Sciatic nerve (tissue), 2 donors: ENCODE results near the gene PTCHD1. TPM values are rescaled to one million over a fixed set of nuclear protein-coding genes. Genes with fewer than 3 reads are reported as not detected.
A peak's percentile ranks its signal among the peaks of the same experiment; 100 is the strongest.

Experiments
- ATAC-seq: fragments of 200-7000 bp; cut with Tn5 transposase; one replicate; pipeline ENCODE4 v1.9.1; 2020; ENCODE audit warnings: mild to moderate bottlenecking, moderate library complexity
- DNase-seq: peaks from one replicate; pipeline ENCODE4 v3.0.0-alpha.2; 2020; ENCODE audit warnings: low spot score
- intact Hi-C: fragments of 100-400 bp; cut with DNase I; formaldehyde crosslinking; loops from one replicate; pipeline ENCODE4 v1.14.2; 2022
- total RNA-seq: library from RNA; stranded (reverse); fragmentation: NEBNext Ultra II Directional; extraction: Animal tissue kit (Norgen Biotek cat#: 25700); gene quantifications from one replicate; pipeline ENCODE4 v1.2.1, GENCODE V29; 2021
- donor health status: DM: no; HTN: no; CAD: no.
- donor health status: DM: no; HTN: no; CAD: no.

Gene PTCHD1
- total RNA-seq, 1 donor from 2014 or later = 0.04 TPM

- intact Hi-C loops = no loop called here
- no peak for DNase-seq
- no peak for ATAC-seq
Measured at GRCh38 chrX:23344238-23344903, 9.7 kb downstream of the PTCHD1 start.

DNA sequence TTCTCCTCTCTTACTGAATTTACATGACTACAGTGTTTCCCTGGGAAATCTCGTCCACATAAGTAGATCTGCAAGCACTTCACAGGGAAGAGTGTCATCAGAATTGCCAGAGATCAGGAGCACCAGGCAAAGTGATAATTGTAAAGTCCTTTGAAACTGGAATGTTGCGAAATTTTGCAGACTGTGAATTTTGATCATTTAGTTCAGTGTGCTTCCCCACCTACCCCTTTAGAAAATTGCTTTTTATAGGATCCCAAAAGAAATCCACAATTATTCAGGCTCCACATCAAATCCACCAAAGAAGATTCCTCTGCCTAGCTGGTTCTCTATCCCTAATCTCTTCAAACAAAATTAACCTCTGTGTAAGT, 10.2 kb downstream of the PTCHD1 start:
- ATAC-seq = no peak
- no peak for DNase-seq
- intact Hi-C loops = no loop called here

DNA sequence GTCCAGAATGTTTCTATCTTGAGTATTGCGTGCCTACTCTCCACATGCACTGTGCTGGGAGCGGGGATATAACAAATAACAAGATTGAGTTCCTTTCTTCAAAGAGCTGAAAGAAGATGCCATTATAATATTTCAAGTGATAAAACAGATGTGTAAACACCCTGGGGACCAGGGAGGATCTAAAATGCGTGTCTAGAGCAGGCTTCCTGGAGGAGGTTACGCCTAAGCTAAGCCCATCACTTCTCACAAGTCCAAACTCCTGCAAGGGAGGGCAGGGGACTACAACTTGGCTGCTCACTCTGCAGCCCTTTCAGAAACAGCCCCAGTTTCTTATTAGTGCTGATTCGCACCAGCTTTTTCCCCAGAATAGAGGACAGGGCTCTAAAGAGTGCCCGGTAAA, 21.5 kb downstream of the PTCHD1 start:
- intact Hi-C loops = no loop called here

DNA sequence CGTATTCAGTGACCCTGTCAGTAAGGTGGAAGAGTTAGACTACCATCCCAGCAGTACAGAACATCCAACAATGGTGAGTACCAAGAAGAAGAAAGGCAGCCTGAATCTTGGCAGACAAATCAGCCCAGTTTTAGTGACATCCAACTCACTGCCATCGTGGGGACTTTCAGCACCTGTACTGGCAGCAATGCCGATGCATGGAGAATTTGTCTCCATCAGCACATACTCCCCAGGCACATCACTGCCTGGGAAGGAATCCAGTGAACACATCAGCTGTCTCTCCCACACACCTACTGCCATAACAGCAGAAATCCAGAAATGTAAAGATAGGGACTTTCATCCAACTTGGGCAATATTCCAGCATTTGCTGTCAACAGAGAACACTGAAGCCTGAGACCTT, 29.8 kb downstream of the PTCHD1 start:
- ATAC-seq (no peak), DNase-seq (no peak)
- intact Hi-C loops = no loop called here

More for the DNA sequence above, 21.5 kb downstream of the PTCHD1 start:
- DNase-seq (no peak), ATAC-seq (no peak)

DNA sequence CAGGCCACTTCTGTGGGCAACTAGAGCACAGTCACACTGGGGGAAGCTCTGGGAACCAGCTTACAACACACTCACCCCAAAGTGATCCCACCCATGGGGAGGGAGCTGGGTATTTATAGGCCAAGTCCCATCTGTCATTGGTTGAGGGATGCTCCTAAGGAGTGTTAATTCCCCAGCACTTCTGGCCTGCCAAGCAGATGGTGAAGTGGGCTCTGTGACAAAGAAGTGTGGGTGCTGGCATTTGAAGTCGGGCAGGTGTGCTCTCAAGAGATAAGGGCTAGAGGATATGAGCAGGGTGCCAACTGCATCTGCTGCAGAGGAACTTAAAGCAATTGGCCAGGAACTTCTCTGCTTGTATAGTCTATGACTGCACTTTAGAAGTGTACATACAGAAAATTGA, 30.9 kb downstream of the PTCHD1 start:
- intact Hi-C loops = no loop called here
- ATAC-seq (no peak), DNase-seq (no peak)

- DNase-seq (no peak), ATAC-seq (no peak)
- intact Hi-C loops = no loop called here
Measured at GRCh38 chrX:23366914-23367313, 32.3 kb downstream of the PTCHD1 start.

DNA sequence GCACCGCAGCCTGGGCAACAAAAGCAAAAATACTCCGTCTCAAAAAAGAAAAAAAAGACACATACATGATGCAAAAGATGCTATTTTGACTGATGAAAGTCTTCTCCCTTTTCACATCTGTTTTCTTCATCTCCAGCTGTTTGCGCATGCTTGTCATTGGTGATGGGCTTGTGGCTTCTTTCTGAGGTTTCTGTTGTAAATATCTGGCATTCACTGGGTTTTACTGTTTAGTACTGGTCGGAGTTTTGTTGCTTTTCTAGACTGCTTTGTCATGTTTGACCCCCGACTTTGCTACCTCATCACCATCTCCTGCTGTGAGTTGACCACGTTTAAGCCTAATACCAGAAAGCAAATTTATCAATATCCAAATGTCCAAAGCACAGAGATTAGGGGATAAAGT, 34.4 kb downstream of the PTCHD1 start:
- ATAC-seq = no peak
- no peak for DNase-seq
- intact Hi-C loops = no loop called here

- no peak for DNase-seq
- ATAC-seq = peak; percentile 17
- intact Hi-C loops = no loop called here
Measured at GRCh38 chrX:23372220-23372902, 37.7 kb downstream of the PTCHD1 start.

DNA sequence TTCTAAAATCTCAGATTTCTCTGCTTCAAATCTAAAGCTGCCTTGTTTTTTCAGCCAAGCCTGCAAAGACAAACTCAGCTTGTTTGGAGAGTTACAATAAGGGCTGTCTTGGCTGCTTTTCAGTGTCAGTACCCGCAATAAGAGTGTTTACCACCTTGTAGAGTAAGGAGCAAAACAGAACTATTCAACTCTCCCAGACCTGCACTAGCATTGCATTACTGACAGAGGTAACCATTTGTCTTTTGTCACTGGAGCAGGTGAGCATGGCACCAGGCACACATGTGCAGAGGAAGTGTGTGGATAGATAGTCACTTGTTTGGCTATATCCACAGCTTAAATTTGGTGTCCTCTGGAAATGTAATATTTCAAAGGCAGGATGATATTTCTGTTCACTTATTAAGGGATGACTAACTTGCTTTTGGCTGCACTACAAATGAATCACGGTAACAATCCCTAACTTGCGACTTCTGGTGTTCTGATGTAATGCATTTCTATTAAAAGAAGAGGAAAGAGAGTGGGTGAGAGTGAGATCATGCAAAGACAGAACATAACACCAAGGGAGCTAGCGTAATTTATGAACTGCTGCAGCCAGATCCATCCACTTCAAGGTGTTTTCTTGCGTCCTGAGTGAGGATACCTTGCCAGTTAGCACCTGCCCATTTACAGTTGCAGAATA, 38.6 kb downstream of the PTCHD1 start:
- ATAC-seq (peak; percentile 38), DNase-seq (no peak)
- intact Hi-C loops = no loop called here

DNA sequence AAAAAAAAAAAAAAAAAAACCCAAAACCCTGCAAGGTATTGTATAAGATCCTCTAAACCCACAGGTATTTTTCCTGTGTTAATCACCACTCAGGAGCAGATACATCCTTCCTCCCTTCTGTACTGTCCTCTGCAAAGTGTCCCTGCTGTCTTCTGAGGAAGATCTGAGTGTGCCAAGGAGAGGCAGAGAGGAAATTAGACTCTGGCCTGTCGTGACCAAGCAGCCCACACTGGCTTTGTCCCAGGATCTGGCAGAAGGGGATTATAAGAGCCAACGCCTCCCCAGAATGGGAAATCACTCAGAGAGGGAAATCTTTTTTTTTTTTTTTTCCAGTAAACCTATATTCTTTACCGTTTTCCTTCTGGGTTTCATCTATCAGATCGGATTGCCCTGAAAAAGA, 39.6 kb downstream of the PTCHD1 start:
- intact Hi-C loops = no loop called here
- ATAC-seq (no peak), DNase-seq (no peak)

DNA sequence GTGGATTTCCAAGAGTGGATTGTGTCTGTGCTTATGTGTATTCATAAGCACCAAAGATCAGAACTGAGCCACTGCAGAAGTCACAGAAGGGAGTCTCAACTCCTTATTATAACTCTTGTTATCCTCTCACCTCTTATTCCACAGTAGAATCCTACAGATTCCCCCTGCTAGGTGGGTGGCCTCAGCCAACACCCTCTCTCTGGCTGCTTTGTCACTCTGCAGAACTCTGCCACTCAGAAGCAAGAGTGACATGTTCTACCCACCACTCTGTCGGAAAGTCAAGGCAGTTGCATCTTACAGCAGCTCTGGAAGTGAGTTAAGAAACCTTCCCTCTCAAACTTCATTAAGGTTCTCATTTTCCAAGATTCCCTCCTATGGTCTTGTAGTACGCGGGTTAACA, 41.9 kb downstream of the PTCHD1 start:
- ATAC-seq (no peak), DNase-seq (no peak)
- intact Hi-C loops = loop anchor here (5.0 kb wide), 1 partner anchor 1834 kb away; no protein-coding TSS in a partner anchor

DNA sequence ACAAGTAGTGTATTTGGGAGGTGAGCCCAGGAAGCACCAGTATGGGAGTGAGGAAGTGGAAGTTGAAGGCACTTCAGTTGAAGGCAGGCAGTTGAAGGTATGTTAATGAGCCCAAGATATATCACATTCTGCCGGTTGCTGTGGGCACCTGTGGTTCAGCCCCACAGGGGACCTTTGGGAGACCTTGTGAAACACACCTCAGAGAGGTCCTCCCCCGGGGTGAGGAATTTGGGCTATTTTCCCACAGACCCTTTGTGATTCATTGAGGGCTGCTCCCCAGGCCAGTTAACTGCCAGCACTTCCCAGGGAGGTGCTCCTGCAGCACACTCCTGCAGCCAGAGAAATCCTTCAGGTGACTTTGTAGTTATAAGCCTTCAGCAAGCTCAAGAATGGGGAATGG, 45.9 kb downstream of the PTCHD1 start:
- intact Hi-C loops = no loop called here
- DNase-seq = no peak
- ATAC-seq = no peak

DNA sequence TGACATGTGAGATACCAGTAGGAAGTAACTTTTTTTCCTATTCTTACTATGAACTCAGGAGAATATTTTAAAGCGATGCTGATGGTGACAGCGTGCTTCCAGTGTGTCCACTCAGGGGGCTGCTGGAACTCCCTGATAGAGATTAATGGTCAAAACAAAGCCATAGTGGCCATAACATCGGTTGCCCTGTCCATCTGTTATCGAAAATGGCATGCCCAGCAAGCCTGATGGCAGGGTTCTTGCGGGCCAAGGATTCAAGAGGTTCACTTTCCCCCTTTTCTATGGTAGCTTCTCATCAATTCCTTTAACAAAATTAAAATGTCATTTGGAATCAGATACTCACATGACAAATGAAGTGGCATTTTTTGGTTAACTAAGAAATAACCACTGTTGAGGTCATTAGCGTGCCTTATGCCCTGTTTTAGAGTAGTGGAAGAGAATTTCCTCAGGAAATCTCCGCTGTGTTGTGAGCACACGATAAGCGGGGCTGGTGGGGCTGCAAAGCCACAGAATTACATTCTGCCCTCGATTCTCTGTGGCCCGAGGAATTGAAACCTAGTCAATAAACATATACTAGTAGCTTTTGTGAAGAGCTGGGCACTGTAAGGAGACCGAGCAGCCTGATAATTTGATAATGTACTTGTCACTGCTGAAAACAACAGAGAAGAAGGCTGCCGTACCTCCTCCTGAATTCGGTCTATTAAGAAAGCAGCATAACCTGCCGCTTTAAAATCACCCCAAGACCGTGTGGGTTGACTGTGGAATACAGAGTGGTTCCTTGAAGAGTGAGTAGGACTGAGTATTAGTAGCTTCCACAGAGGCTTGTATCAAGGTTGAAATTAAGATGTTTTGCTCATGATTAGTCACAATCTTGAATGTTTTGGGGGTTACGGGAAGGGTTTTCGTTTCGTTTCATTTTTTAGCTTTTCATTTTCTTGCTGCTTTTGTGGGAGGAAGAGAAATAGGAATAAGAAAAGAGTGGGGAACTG, 46.7 kb downstream of the PTCHD1 start:
- intact Hi-C loops = no loop called here
- no peak for ATAC-seq

GRCh38 chrX:23382572-23382971, 47.9 kb downstream of the PTCHD1 start:
- intact Hi-C loops = no loop called here
- DNase-seq (no peak), ATAC-seq (no peak)

More for the DNA sequence above, 46.7 kb downstream of the PTCHD1 start:
- DNase-seq = no peak

DNA sequence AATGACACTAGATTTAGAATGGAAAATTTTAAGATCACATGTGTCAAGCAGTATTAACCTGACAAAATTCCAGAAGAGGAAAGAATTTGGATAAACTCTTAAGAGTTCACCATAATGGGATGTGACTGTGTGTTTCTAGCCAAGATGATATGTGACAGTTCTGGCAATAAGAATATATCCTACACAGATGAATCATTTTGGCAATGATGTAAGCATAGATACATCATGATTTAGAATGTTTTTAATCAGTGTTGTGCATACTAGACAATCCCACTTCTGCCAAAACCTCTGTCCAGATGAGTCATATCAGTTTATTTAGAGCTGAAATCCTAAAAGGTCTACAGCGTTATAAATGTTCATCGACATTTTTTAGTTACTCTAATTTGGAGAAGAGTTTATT, 48.8 kb downstream of the PTCHD1 start:
- ATAC-seq (no peak), DNase-seq (no peak)
- intact Hi-C loops = no loop called here

DNA sequence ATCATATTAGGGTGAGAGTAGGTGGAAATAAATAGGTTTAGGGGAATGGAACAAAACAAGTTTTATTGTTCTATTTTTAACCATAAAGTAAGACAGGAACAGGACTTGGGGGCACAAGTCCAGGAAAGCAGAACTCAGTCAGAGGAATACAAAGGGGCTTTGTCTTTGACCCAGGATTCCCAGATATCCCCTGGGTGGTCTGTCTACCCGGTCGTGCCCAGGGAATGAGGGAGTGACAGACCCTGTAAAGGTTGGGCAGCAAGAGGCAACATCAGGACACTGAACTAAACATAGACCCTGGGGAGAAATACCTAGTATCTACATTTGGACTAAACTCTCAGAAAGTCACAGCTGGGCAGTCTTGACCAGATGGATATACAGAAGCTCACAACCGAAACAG, 50.6 kb downstream of the PTCHD1 start:
- ATAC-seq = no peak
- intact Hi-C loops = no loop called here
- no peak for DNase-seq

GRCh38 chrX:23386260-23386659, 51.6 kb downstream of the PTCHD1 start:
- no peak for DNase-seq
- intact Hi-C loops = no loop called here
- no peak for ATAC-seq

DNA sequence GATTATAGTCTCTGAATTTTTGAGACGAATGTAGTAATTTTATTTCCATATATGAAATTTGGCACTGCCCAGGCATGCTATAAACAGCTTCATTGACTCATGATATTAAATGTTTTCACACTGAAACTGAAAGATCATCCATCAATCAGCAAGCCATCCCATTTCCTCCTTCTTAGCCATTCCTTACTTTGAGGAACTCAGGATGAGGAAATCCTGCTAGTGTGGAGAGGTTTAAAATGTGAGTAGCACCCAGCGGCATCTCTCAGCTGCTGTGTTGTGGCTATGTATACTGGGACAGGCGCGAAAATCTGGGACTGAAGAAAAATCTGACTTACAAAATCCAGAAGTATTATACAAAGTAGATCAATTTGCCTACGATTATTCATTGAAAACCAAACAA, 52.1 kb downstream of the PTCHD1 start:
- DNase-seq (no peak), ATAC-seq (no peak)
- intact Hi-C loops = no loop called here

- DNase-seq (no peak), ATAC-seq (no peak)
- intact Hi-C loops = no loop called here
Measured at GRCh38 chrX:23387550-23388184, 53.0 kb downstream of the PTCHD1 start.
